ENCODE data around the gene KIT.

The KIT gene

DNA sequence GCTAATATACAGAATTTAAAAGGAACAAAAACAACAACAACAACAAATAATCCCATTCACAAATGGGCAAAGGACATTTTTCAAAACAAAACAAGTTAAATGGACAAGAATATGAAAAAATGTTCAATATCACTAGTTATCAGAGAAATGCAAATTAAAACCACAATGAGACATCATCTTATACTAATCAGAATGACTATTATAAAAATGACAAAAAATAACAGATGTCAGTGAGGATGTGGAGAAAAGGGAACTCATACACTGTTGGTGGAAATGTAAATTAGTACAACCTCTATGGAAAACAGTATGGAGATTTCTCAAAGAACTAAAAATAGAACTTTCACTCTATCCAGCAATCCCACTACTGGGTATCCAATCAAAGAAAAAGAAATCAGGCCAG is 92.6 kb downstream of the KIT start:
- no peak for DNase-seq

DNA sequence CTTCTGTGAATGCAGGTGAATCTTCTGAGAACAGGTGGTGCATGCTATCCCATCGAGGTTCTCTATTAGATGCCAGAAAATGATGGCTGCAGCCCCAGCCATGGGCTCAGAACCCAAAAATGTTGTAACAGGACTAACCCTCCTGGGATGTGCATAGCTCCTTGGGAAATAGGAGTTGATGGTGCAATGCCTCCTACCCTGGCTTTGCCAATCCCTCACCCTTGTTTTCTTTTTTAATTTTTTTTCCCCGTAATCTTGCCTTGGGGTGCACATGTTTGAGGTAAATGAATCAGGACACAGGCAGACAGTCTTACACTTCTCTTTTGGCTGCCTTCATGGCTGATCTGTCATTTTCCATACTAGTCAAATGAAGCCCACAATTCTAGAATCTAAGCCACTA is 96.6 kb downstream of the KIT start:
- DNase-seq = no peak

DNA sequence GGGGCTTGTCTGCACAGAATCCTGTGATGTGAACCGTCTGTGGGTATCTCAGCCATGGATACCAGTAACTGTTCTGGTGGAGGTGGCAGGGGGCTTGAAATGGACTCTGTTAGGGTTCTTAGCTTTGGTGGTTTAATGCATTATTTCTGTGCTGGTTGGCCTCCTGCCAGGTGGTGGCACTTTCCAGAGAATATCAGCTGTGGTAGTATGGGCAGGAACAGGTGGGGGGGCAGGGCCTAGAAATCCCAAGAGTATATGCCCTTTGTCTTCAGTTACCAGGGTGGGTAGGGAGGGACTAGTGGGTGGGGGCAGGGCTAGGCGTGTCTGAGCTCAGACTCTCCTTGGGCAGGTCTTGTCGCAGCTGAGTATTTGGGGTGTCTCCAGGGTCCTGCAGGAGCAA is 106.7 kb downstream of the KIT start:
- DNase-seq = no peak

DNA sequence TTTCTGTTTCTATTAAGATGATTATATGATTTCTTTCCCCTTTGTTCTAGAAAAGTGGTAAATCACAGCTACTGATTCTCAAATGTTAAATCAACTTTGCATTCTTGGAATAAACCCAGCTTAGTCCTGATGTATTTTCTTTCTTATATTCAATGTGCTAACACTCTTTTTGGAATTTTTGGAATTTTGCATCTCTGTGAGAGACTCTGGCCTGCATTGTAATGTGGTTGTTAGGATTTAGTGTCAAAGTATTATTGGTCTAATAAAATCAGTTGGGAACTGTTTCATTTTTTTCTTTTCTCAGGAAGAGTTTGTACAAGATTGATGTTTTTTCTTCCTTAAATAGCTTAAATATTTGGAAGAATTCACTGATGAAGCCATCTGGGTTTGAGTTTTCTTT is 109.6 kb downstream of the KIT start:
- no peak for DNase-seq

DNA sequence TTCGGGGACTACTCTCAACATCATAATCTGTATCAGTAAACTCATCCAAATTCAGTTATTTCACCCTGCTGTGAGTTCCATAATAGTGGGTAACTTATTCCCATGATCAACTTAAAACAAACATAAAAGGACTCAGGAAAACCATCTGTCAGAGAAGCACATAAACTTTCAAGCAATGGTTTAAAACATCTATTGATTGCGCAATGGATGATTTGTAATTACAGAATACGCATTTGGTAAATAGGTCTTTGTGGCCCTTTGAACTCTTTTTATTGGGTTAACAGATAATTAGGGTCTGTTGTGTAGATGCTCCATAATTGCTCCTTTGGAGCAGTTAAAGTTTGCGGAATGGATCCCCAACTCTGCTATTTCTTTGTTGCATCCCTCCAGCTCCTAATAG is 115.3 kb downstream of the KIT start:
- DNase-seq = no peak

DNA sequence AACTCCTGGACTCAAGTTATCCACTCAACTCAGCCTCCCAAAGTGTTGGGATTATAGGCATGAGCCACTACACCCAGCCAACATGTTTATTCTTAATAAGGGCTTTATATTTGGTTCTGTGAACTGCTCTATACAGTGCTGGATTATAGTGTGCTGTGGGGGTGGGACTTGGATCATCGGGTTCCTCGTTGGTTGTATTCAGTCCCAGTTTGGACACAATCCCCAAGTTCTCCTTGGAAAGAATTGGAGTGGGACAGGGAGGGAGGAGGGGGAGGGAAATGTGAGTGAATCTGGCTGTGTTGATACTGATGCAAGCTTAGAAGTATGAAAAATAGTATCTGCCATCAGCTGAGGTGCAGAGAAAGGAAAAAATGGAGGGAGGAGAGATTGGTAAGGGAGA is 121.3 kb downstream of the KIT start:
- no peak for DNase-seq

DNA sequence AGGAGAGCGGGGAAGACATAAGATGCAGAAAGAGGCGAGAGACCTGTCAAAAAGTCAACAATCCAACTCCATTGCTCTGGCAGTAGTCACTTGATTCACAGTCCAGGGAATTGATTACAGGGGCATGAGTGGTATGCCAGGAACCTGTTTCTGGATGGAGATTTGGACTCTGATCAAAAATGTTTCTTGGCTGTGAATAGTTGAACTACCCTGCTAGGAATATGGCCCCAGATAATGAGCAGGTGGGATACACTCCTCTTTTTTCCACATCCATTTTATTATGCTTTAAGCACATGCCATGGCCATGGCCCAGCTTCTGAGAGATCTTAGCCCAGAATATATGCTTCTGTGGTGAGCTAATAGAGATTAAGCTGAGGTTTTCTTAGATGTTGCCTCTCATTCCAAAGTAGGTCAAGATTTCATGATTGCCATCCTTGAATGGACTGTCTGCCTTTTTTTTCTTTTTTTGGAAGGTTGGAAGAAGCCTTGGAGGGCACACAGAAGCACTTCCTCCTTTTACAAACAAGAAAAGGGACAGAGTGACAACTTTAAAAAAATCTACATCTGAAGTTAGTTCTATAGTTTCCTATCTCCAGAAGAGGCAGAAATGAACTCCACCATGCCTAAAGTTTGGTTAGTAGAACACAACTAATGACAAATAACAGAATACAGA is 121.9 kb downstream of the KIT start:
- no peak for DNase-seq

DNA sequence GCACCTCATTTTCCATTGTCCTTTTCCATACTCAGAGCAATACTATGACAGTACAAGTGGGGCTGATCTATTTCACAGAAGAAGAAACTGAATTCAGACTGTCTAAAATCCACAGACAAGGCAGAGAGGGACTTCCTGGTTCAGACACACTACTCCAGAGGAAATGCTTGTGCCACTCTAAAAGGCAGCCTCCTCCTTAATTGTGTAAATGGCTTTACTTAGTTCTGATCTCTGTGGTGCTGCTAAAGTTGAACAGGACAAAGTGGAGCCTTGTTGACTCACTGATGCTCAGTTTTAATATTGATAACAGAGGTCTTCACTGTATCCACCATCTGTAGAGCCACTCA is 122.4 kb downstream of the KIT start:
- no peak for DNase-seq

DNA sequence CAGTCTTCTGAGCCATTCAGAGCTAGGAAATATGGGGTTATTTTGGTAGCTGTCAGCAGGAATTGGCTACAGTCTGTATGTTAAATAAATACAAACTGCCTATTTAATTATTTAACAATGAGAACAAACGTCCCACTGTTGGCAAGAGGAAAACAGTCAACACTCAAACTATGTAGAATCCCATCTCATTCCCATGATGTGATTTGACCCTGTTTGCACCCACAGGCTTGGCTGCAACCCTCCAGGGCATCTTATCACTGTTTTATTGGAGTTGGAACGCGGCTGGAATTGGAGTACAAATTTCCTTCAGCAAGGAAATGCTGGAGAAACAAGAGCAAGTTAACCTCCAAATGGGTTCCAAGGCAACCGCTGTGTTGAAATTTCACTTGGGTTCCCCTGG is 124.0 kb downstream of the KIT start:
- DNase-seq = no peak

DNA sequence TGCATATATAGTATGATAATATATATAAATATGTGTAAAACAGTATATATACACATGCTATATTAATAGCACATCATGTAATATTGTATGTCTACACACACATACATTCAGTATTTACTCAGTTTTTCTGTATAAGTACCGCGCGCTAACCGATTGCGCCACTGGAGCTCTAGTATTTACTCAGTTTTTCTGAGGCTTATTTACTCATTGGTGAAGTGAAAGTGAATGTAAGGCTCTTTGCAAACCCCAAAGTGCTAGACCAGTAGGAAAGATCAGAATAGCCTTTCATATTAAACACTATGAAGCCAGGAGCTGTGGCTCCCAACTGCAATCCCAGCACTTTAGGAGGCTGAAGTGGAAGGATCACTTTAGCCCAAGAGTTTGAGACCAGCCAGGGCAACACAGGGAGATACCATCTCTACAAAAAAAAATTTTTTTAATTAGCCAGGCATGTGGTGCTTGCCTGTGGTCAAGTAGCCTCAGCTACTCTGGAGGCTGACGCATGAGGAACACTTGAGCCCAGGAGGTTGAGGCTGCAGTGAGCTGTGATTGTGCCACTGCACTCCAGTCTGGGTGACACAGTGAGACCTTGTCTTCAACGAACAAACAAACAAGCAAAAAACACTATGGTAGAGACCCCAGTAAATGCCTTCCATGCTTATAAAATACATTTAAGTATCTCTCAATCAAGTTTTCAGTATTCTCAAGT is 125.8 kb downstream of the KIT start:
- DNase-seq = no peak

DNA sequence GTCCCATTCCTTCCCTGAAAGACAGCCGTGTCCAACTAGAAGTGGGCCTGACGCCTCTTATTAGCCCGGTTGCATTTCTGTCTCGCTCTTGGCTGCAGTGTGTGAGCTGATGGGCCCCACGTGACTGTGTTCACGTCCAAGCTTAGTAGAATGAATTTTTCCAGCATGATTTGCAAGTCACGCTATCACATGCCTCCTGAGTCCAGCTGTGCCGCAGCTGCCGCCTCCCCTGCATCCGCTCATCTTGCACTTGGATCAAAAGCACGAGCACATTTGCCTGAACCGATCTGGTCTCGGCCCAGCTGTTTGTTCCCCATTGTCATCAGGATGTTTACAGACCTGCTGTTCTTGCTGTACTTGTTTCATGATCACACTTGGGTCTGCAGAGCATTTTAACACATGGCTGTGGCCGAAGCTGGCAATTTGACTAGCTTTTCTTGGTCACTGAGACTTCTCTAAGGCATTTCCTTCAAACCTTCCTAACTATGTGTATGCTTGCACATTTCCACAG is 126.5 kb downstream of the KIT start:
- no peak for DNase-seq
